B cell (primary cell): Measurements from ENCODE around the gene TRIM64C. TPM values are rescaled to one million over a fixed set of nuclear protein-coding genes. Genes with fewer than 3 reads are reported as not detected.
"Not testable (repeated sequence)": the region's sequence is repeated elsewhere in the genome, so short reads cannot be mapped to it uniquely, and the experiment has no call there.

Experiments used
- ATAC-seq: fragments of 200-7000 bp; cut with Tn5 transposase; one replicate; pipeline ENCODE4 v1.10.0; 2021; ENCODE audit warnings: low read depth, mild to moderate bottlenecking, moderate number of reproducible peaks, moderate library complexity
- CTCF ChIA-PET: fragments of 350-600 bp; sonication (Branson Sonifier 250); formaldehyde crosslinking; loops from one replicate; lab custom pipeline; 2021; ENCODE audit warnings: antibody characterized with exemption, inconsistent platforms; lab: Charles Lee
- POLR2A ChIA-PET: fragments of 350-600 bp; sonication (Branson Sonifier 250); formaldehyde crosslinking; loops from one replicate; lab custom pipeline; 2021; ENCODE audit warnings: antibody characterized with exemption; lab: Charles Lee
- DNase-seq: peaks from one replicate; pipeline ENCODE4 v3.0.0; 2013
- H2AFZ ChIP-seq: 2 replicates; pipeline ENCODE4 v1.6.1; 2012; ENCODE audit warnings: mild to moderate bottlenecking, low read depth, low read length; ENCODE audit not compliant: insufficient read depth, poor library complexity, severe bottlenecking
- H3K27ac ChIP-seq, 2 donors: 1 replicate in 1 of 2; 2 replicates in 1 of 2; pipeline ENCODE4 v1.5.1; 2012 to 2013; ENCODE audit warnings: low read length in 2 of 2, mild to moderate bottlenecking in 2 of 2, moderate library complexity in 1 of 2
- H3K27me3 ChIP-seq, 4 experiments: fragments of 200-600 bp in 1 of 4; sonication (generic) in 1 of 4; replicated peaks in 1 of 4; 1 replicate in 2 of 4; 2 replicates in 2 of 4; pipeline versions ENCODE4 v1.6.1 to v1.7.0; 2013 to 2016; ENCODE audit warnings: low read length in 3 of 4, mild to moderate bottlenecking in 2 of 4, mixed read lengths in 1 of 4, moderate library complexity in 1 of 4; ENCODE audit not compliant: insufficient read depth in 4 of 4, control insufficient read depth in 3 of 4; ENCODE audit errors: control extremely low read depth in 1 of 4
- H3K36me3 ChIP-seq, 2 experiments: replicated peaks in 1 of 2; 1 replicate in 1 of 2; 2 replicates in 1 of 2; pipeline versions ENCODE4 v1.6.1 to v1.7.1; 2013; ENCODE audit warnings: low read length in 1 of 2; ENCODE audit not compliant: insufficient read depth in 2 of 2, control insufficient read depth in 1 of 2; ENCODE audit errors: control extremely low read depth in 1 of 2, extremely low read depth in 1 of 2
- H3K4me1 ChIP-seq, 2 donors: fragments of 200-600 bp in 1 of 2; sonication (generic) in 1 of 2; 1 replicate in 1 of 2; 2 replicates in 1 of 2; pipeline versions ENCODE4 v1.5.1 to v1.6.1; 2013 to 2017; ENCODE audit warnings: low read length in 2 of 2; ENCODE audit not compliant: control insufficient read depth in 2 of 2, insufficient read depth in 2 of 2
- H3K4me2 ChIP-seq: replicated peaks from 2 replicates; pipeline ENCODE3; 2012; ENCODE audit warnings: mild to moderate bottlenecking, low read depth, low read length; ENCODE audit not compliant: poor library complexity, severe bottlenecking
- H3K4me3 ChIP-seq, 5 experiments: fragments of 200-600 bp in 1 of 5; sonication (generic) in 1 of 5; 1 replicate in 3 of 5; 2 replicates in 2 of 5; pipeline versions ENCODE4 v1.5.1 to v1.7.0; 2011 to 2016; ENCODE audit warnings: low read length in 4 of 5, mild to moderate bottlenecking in 4 of 5, low read depth in 2 of 5, control low read depth in 1 of 5, moderate library complexity in 1 of 5; ENCODE audit not compliant: insufficient read depth in 1 of 5; ENCODE audit errors: control extremely low read depth in 1 of 5, extremely low read depth in 1 of 5
- H3K79me2 ChIP-seq: fragments of 200-600 bp; sonication (generic); one replicate; pipeline ENCODE4 v1.6.0; 2016; ENCODE audit warnings: low read length; ENCODE audit not compliant: control insufficient read depth, insufficient read depth
- H3K9ac ChIP-seq: fragments of 200-600 bp; sonication (generic); 2 replicates; pipeline ENCODE4 v1.6.1; 2017; ENCODE audit warnings: mild to moderate bottlenecking, low read length, moderate library complexity
- H3K9me3 ChIP-seq, 3 donors: one replicate each; pipeline versions ENCODE4 v1.6.1 to v1.7.1; 2013; ENCODE audit warnings: low read length in 2 of 3; ENCODE audit not compliant: control insufficient read depth in 2 of 3, insufficient read depth in 1 of 3; ENCODE audit errors: control extremely low read depth in 1 of 3
- H4K20me1 ChIP-seq: 2 replicates; pipeline ENCODE4 v1.6.0; 2012; ENCODE audit warnings: mild to moderate bottlenecking, low read length; ENCODE audit not compliant: insufficient read depth, control insufficient read depth, poor library complexity, severe bottlenecking
- H3K27ac Mint-ChIP-seq: one replicate; pipeline ENCODE4 v1.8.0; 2021; ENCODE audit warnings: mixed read lengths
- H3K27me3 Mint-ChIP-seq: one replicate; pipeline ENCODE4 v1.8.0; 2021; ENCODE audit warnings: mixed read lengths
- H3K4me1 Mint-ChIP-seq: one replicate; pipeline ENCODE4 v1.8.0; 2021; ENCODE audit warnings: mixed read lengths
- H3K4me3 Mint-ChIP-seq: one replicate; pipeline ENCODE4 v1.8.0; 2021; ENCODE audit warnings: mixed read lengths
- H3K9me3 Mint-ChIP-seq: one replicate; pipeline ENCODE4 v1.8.0; 2022; ENCODE audit warnings: mixed read lengths; ENCODE audit not compliant: insufficient read depth
- WGBS: methylation state at CpG from one replicate; pipeline ENCODE4 v1.1.5; 2013; ENCODE audit warnings: missing lambda C conversion rate; ENCODE audit not compliant: insufficient coverage; 5-methylcytosine and 5-hydroxymethylcytosine counted together
- intact Hi-C: fragments of 100-400 bp; cut with micrococcal nuclease; formaldehyde crosslinking; loops from one replicate; pipeline ENCODE4 v1.10.0; 2022
- polyA minus RNA-seq: library from RNA; depleted of rRNA, polyadenylated mRNA; stranded (reverse); fragments of >200 nt; gene quantifications from 2 replicates; pipeline ENCODE4 v1.2.3, GENCODE V29; 2012
- polyA plus RNA-seq: library from polyadenylated mRNA; depleted of rRNA; stranded (reverse); fragments of >200 nt; gene quantifications from 2 replicates; pipeline ENCODE4 v1.2.3, GENCODE V29; 2012
- total RNA-seq, 2 donors: library from RNA; stranded (reverse); fragments of 120-200 nt in 1 of 2; gene quantifications; 1 replicate in 1 of 2; 2 replicates in 1 of 2; pipeline versions ENCODE4 v1.2.3 to v1.2.4, GENCODE V29; 2013 to 2022

The TRIM64C gene, protein sequence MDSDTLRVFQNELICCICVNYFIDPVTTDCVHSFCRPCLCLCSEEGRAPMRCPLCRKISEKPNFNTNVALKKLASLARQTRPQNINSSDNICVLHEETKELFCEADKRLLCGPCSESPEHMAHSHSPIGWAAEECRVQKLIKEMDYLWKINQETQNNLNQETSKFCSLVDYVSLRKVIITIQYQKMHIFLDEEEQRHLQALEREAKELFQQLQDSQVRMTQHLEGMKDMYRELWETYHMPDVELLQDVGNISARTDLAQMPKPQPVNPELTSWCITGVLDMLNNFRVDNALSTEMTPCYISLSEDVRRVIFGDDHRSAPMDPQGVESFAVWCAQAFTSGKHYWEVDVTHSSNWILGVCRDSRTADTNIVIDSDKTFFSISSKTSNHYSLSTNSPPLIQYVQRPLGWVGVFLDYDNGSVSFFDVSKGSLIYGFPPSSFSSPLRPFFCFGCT
- not detected in 2 replicates for total RNA-seq
- total RNA-seq (2013) = not detected
- not detected in 2 replicates for polyA plus RNA-seq
- not detected in 2 replicates for polyA minus RNA-seq

DNA sequence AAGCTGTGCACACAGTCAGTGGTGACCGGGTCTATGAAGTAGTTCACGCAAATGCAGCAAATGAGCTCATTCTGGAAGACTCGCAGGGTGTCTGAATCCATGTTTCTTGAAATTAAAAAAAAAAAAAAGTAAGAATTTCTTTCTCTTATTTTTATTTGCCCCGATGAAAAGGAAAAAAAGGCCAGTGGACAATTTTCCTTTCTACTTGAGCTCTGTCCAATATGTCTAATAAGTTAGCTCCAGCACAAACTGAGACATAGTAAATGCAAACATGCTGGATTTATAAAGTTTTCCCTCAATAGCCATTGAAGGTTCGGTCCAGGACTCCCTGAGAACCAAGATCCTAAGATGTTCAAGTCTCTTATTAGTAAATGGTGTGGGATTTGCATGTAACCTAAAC is at the start of gene TRIM64C:
Gene TRIM64C, minus strand, starts transcription at position 101 of the 400 bp plus-strand sequence. Its CDS starts 0 bp downstream, at position 101.
- H3K9ac ChIP-seq, H3K4me2 ChIP-seq, H3K4me3 Mint-ChIP-seq, H2AFZ ChIP-seq, H3K27me3 ChIP-seq, ATAC-seq, H3K4me1 ChIP-seq, H4K20me1 ChIP-seq, POLR2A ChIA-PET, H3K79me2 ChIP-seq, H3K36me3 ChIP-seq, H3K4me3 ChIP-seq, H3K9me3 ChIP-seq, H3K27me3 Mint-ChIP-seq, H3K4me1 Mint-ChIP-seq, H3K27ac ChIP-seq, H3K9me3 Mint-ChIP-seq, intact Hi-C loops, H3K27ac Mint-ChIP-seq, CTCF ChIA-PET, DNase-seq: not testable (repeated sequence)
- no CpG with 5 or more reads among the region's 5 CpGs for WGBS

DNA sequence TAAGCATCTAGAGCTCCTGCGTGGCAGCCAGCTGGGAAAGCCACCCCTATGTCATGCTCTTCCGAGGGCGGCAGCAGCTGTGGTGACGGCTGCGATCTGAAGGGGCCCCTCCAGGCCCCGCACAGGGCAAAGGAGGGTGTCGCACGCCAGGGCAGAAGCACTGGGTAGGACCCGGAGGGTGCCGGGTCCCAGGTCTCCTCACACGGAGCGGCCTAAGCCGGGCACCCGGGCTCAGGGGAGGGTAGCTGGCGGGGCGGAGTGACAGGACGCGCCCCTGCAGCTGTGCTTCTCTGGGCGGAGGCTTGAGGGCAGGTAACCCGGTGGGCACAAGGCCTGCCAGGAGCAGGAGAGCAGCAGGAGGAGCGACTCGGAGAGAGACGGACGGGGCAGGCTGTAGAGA is 43.4 kb upstream of the TRIM64C start:
- CTCF ChIA-PET, H4K20me1 ChIP-seq, intact Hi-C loops, H3K79me2 ChIP-seq, ATAC-seq, H3K4me1 Mint-ChIP-seq, H3K27ac Mint-ChIP-seq, H3K27ac ChIP-seq, H3K4me1 ChIP-seq, H3K36me3 ChIP-seq, H3K4me3 Mint-ChIP-seq, H3K9me3 Mint-ChIP-seq, H3K27me3 ChIP-seq, H3K27me3 Mint-ChIP-seq, H3K4me3 ChIP-seq, H3K9me3 ChIP-seq, DNase-seq, H3K4me2 ChIP-seq, H2AFZ ChIP-seq, POLR2A ChIA-PET, H3K9ac ChIP-seq: not testable (repeated sequence)
- 90% methylated on average over 13 of the region's 24 CpGs for WGBS

DNA sequence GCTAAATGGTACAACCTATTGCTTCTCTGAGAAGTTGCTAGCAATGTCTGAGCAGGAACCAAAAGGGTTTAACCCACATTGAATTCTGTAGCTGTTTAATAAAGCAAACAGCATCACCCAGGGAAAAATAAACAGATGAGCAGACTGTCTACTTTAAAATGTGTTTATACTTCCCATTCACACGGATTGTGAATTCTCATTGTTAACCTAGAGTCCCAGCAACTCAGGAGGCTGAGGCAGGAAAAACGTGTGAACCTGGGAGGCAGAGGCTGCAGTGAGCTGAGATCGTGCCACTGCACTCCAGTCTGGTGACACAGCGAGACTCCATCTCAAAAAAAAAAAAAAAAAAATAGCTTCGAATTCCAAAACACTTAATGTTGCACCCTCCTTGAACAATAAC is 11.0 kb upstream of the TRIM64C start:
- H3K9ac ChIP-seq, H3K36me3 ChIP-seq, H3K4me1 ChIP-seq, H4K20me1 ChIP-seq, H3K4me2 ChIP-seq, H3K4me1 Mint-ChIP-seq, H2AFZ ChIP-seq, H3K4me3 ChIP-seq, POLR2A ChIA-PET, ATAC-seq, H3K27ac Mint-ChIP-seq, CTCF ChIA-PET, intact Hi-C loops, DNase-seq, H3K27ac ChIP-seq, H3K4me3 Mint-ChIP-seq, H3K9me3 ChIP-seq, H3K9me3 Mint-ChIP-seq, H3K27me3 Mint-ChIP-seq, H3K79me2 ChIP-seq, H3K27me3 ChIP-seq: not testable (repeated sequence)
- WGBS = 58% methylated on average over 2 of the region's 5 CpGs

DNA sequence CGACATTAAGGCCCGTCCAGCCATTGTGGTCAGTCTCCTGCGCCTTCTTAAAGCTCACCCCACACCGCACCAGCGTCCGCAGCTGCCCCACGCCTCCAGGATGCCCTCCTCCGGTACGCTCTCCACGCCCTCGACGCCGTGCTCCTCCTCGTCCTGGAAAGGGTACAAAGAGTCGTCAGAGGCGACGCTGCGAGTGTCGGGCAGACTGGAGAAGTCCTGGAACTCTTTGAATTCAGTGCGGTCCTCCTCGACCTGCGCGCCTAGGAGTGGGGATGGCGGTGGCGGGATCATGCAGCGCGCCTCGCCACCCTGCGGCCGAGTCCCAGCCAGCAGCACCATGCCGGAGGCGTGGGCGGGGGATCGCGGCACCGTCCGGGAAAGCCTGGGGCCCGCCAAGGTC is 9.1 kb downstream of the TRIM64C start:
- H3K9me3 Mint-ChIP-seq, ATAC-seq, H2AFZ ChIP-seq, intact Hi-C loops, DNase-seq, H3K4me3 ChIP-seq, CTCF ChIA-PET, H3K9ac ChIP-seq, H3K4me1 Mint-ChIP-seq, POLR2A ChIA-PET, H3K4me1 ChIP-seq, H3K36me3 ChIP-seq, H3K4me2 ChIP-seq, H3K27ac ChIP-seq, H3K27me3 Mint-ChIP-seq, H3K27me3 ChIP-seq, H3K4me3 Mint-ChIP-seq, H3K27ac Mint-ChIP-seq, H3K79me2 ChIP-seq, H4K20me1 ChIP-seq: not testable (repeated sequence)
- WGBS = 66% methylated on average over 23 of the region's 38 CpGs
- peaks cover 0 to 14% (median 0%) of the 10 kb centered on the region in 3 donors for H3K9me3 ChIP-seq
